Liver (tissue), 3 donors: Measurements from ENCODE around the gene NRF1.

Experiments
- CTCF ChIP-seq: fragments of 150-350 bp; IDR thresholded peaks from 2 replicates; pipeline ENCODE4 v1.5.1; 2017; ENCODE audit warnings: improper control_type of control experiment, low read depth, low read length; ENCODE audit not compliant: missing input control
- JUND ChIP-seq, 2 donors: IDR thresholded peaks; 2 replicates each; pipeline ENCODE4 v1.6.1; 2016; ENCODE audit warnings: antibody characterized with exemption in 2 of 2
- RAD21 ChIP-seq, 2 donors: IDR thresholded peaks; 2 replicates each; pipeline ENCODE4 v1.6.1; 2016; ENCODE audit warnings: antibody characterized with exemption in 2 of 2, mild to moderate bottlenecking in 2 of 2
- YY1 ChIP-seq: IDR thresholded peaks from 2 replicates; pipeline ENCODE4 v1.6.1; 2016; ENCODE audit warnings: antibody characterized with exemption, mild to moderate bottlenecking
- ZBTB33 ChIP-seq: IDR thresholded peaks from 2 replicates; pipeline ENCODE4 v1.6.1; 2016; ENCODE audit warnings: antibody characterized with exemption
- donor health status: healthy.
- donor health status: healthy.

- TF ChIP-seq RAD21 (IDR thresholded peaks at IDR 0.05) = no peak
- no peak for TF ChIP-seq CTCF
- no peak for TF ChIP-seq JUND (IDR thresholded peaks at IDR 0.05)
- TF ChIP-seq YY1 = no peak
- TF ChIP-seq ZBTB33 = no peak
Measured at GRCh38 chr7:129626896-129627295, 15.4 kb downstream of the NRF1 start.
